H9 (cell line): Measurements from ENCODE around the gene TCF15. TPM values are rescaled to one million over a fixed set of nuclear protein-coding genes. Genes with fewer than 3 reads are reported as not detected.

Experiments used
- DNase-seq: peaks from one replicate; pipeline ENCODE4 v3.0.0-alpha.2; 2017
- H2AFZ ChIP-seq: one replicate; pipeline ENCODE4 v1.6.1; 2013; ENCODE audit warnings: mild to moderate bottlenecking, low read length, control low read depth, moderate library complexity
- H2AK5ac ChIP-seq: 2 replicates; pipeline ENCODE4 v1.6.1; 2013; ENCODE audit warnings: low read length, control low read depth, mixed read lengths; ENCODE audit not compliant: insufficient read length
- H2BK120ac ChIP-seq: one replicate; pipeline ENCODE4 v1.6.1; 2013; ENCODE audit warnings: low read depth, mild to moderate bottlenecking, low read length, control low read depth, inconsistent platforms; ENCODE audit not compliant: poor library complexity, severe bottlenecking
- H2BK12ac ChIP-seq: 2 replicates; pipeline ENCODE4 v1.6.1; 2013; ENCODE audit warnings: low read length, control low read depth, mixed read lengths, low read depth; ENCODE audit not compliant: insufficient read length
- H2BK15ac ChIP-seq: 2 replicates; pipeline ENCODE4 v1.6.1; 2013; ENCODE audit warnings: low read depth, low read length, control low read depth
- H2BK20ac ChIP-seq: one replicate; pipeline ENCODE4 v1.6.1; 2013; ENCODE audit warnings: low read depth, mild to moderate bottlenecking, low read length, control low read depth, inconsistent platforms; ENCODE audit not compliant: poor library complexity, severe bottlenecking
- H2BK5ac ChIP-seq: 2 replicates; pipeline ENCODE4 v1.6.1; 2013; ENCODE audit warnings: low read length, control low read depth, mixed read lengths; ENCODE audit not compliant: insufficient read length
- H3K14ac ChIP-seq: 2 replicates; pipeline ENCODE4 v1.6.1; 2013; ENCODE audit warnings: low read length, control low read depth; ENCODE audit not compliant: insufficient read depth
- H3K18ac ChIP-seq: 2 replicates; pipeline ENCODE4 v1.6.1; 2013; ENCODE audit warnings: low read depth, mild to moderate bottlenecking, mixed read lengths, low read length, control low read depth; ENCODE audit not compliant: insufficient read length
- H3K23ac ChIP-seq: 2 replicates; pipeline ENCODE4 v1.6.1; 2013; ENCODE audit warnings: low read length, control low read depth, mixed read lengths, low read depth; ENCODE audit not compliant: insufficient read length
- H3K23me2 ChIP-seq: 2 replicates; pipeline ENCODE4 v1.6.1; 2013; ENCODE audit warnings: low read depth, mild to moderate bottlenecking, mixed read lengths, low read length, control low read depth; ENCODE audit not compliant: insufficient read length, poor library complexity, severe bottlenecking
- H3K27ac ChIP-seq: 2 replicates; pipeline ENCODE4 v1.5.1; 2013; ENCODE audit warnings: low read length, control low read depth, mixed read lengths, low read depth; ENCODE audit not compliant: insufficient read length
- H3K27me3 ChIP-seq: 2 replicates; pipeline ENCODE4 v1.6.1; 2013; ENCODE audit warnings: low read length, control low read depth, inconsistent platforms; ENCODE audit not compliant: insufficient read depth
- H3K4ac ChIP-seq: 2 replicates; pipeline ENCODE4 v1.6.1; 2013; ENCODE audit warnings: low read depth, mild to moderate bottlenecking, control low read depth, inconsistent platforms, low read length, moderate library complexity
- H3K4me1 ChIP-seq: 2 replicates; pipeline ENCODE4 v1.6.1; 2013; ENCODE audit warnings: low read length, control low read depth, inconsistent platforms; ENCODE audit not compliant: insufficient read depth
- H3K4me2 ChIP-seq: 2 replicates; pipeline ENCODE4 v1.6.1; 2013; ENCODE audit warnings: low read length, control low read depth, mixed read lengths; ENCODE audit not compliant: insufficient read length, insufficient read depth
- H3K56ac ChIP-seq: 2 replicates; pipeline ENCODE4 v1.6.1; 2013; ENCODE audit warnings: low read depth, mild to moderate bottlenecking, mixed read lengths, low read length, control low read depth; ENCODE audit not compliant: insufficient read length
- H3K79me1 ChIP-seq: 2 replicates; pipeline ENCODE4 v1.6.1; 2013; ENCODE audit warnings: low read depth, mild to moderate bottlenecking, moderate library complexity, low read length, control low read depth, inconsistent platforms; ENCODE audit not compliant: insufficient read depth, poor library complexity, severe bottlenecking
- H3K79me2 ChIP-seq: 2 replicates; pipeline ENCODE4 v1.6.1; 2013; ENCODE audit warnings: low read length, control low read depth, inconsistent platforms; ENCODE audit not compliant: insufficient read depth
- H3K9ac ChIP-seq: 2 replicates; pipeline ENCODE4 v1.6.1; 2013; ENCODE audit warnings: low read length, control low read depth, mixed read lengths; ENCODE audit not compliant: insufficient read length; ENCODE audit errors: extremely low read depth
- H3K9me3 ChIP-seq: one replicate; pipeline ENCODE4 v1.6.1; 2013; ENCODE audit warnings: low read depth, low read length, inconsistent platforms; ENCODE audit not compliant: control insufficient read depth
- H3T11ph ChIP-seq: one replicate; pipeline ENCODE4 v1.6.1; 2013; ENCODE audit warnings: mild to moderate bottlenecking, low read length, control low read depth, inconsistent platforms
- H4K20me1 ChIP-seq: one replicate; pipeline ENCODE4 v1.6.1; 2013; ENCODE audit not compliant: control insufficient read depth, insufficient read length, insufficient read depth
- H4K5ac ChIP-seq: 2 replicates; pipeline ENCODE4 v1.6.1; 2013; ENCODE audit warnings: low read depth, mild to moderate bottlenecking, mixed read lengths, low read length, control low read depth; ENCODE audit not compliant: insufficient read length
- H4K8ac ChIP-seq: replicated peaks from 2 replicates; pipeline ENCODE4 v1.6.1; 2013; ENCODE audit warnings: low read length, control low read depth, mixed read lengths, low read depth; ENCODE audit not compliant: insufficient read length
- H4K91ac ChIP-seq: 2 replicates; pipeline ENCODE4 v1.6.1; 2013; ENCODE audit warnings: low read depth, mild to moderate bottlenecking, moderate library complexity, mixed read lengths, low read length, control low read depth; ENCODE audit not compliant: insufficient read length
- H3K27ac Mint-ChIP-seq, 3 experiments: 2 replicates in 2 of 3; 3 replicates in 1 of 3; pipeline ENCODE4 v1.8.0; 2020 to 2021; ENCODE audit warnings: mixed read lengths in 3 of 3, mild to moderate bottlenecking in 1 of 3, moderate library complexity in 1 of 3
- H3K27me3 Mint-ChIP-seq: 2 replicates; pipeline ENCODE4 v1.8.0; 2021; ENCODE audit warnings: low read depth, mild to moderate bottlenecking, moderate library complexity, mixed read lengths
- H3K36me3 Mint-ChIP-seq, 3 experiments: 2 replicates in 2 of 3; 3 replicates in 1 of 3; pipeline ENCODE4 v1.8.0; 2020 to 2021; ENCODE audit warnings: low read depth in 3 of 3, mixed read lengths in 3 of 3; ENCODE audit not compliant: insufficient read depth in 1 of 3
- H3K4me1 Mint-ChIP-seq, 2 experiments: 2 replicates each; pipeline ENCODE4 v1.8.0; 2020; ENCODE audit warnings: mixed read lengths in 2 of 2
- H3K4me3 Mint-ChIP-seq, 2 experiments: 2 replicates in 1 of 2; 3 replicates in 1 of 2; pipeline ENCODE4 v1.8.0; 2020 to 2021; ENCODE audit warnings: mild to moderate bottlenecking in 2 of 2, mixed read lengths in 2 of 2, moderate library complexity in 1 of 2
- H3K9me3 Mint-ChIP-seq, 2 experiments: 2 replicates in 1 of 2; 3 replicates in 1 of 2; pipeline ENCODE4 v1.8.0; 2020; ENCODE audit warnings: mild to moderate bottlenecking in 2 of 2, mixed read lengths in 2 of 2, moderate library complexity in 1 of 2
- WGBS: extraction: QIAGEN DNeasy Blood & Tissue Kit; methylation state at CpG from one replicate; pipeline ENCODE4 v1.1.7; 2013; ENCODE audit warnings: missing lambda C conversion rate, low lambda C conversion rate, mixed read lengths; ENCODE audit not compliant: insufficient read length; ENCODE audit errors: extremely low coverage; 5-methylcytosine and 5-hydroxymethylcytosine counted together
- long read RNA-seq: library from polyadenylated mRNA; unstranded; transcript quantifications from one replicate; pipeline ENCODE4 v2.0.0, GENCODE V29; 2020
- total RNA-seq: library from RNA; stranded (reverse); gene quantifications from 2 replicates; pipeline ENCODE4 v1.2.1, GENCODE V29; 2021
- TF ChIP-seq, protein P1 (sequence below): fragments of 200-600 bp; sonication (generic); conservative IDR thresholded peaks from 3 replicates; pipeline ENCODE4 v1.8.0; 2021; ENCODE audit warnings: antibody characterized with exemption, mild to moderate bottlenecking

Gene TCF15, protein sequence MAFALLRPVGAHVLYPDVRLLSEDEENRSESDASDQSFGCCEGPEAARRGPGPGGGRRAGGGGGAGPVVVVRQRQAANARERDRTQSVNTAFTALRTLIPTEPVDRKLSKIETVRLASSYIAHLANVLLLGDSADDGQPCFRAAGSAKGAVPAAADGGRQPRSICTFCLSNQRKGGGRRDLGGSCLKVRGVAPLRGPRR
- total RNA-seq = 2.0 and 2.7 TPM in 2 replicates
- long read RNA-seq = 0 reads

DNA sequence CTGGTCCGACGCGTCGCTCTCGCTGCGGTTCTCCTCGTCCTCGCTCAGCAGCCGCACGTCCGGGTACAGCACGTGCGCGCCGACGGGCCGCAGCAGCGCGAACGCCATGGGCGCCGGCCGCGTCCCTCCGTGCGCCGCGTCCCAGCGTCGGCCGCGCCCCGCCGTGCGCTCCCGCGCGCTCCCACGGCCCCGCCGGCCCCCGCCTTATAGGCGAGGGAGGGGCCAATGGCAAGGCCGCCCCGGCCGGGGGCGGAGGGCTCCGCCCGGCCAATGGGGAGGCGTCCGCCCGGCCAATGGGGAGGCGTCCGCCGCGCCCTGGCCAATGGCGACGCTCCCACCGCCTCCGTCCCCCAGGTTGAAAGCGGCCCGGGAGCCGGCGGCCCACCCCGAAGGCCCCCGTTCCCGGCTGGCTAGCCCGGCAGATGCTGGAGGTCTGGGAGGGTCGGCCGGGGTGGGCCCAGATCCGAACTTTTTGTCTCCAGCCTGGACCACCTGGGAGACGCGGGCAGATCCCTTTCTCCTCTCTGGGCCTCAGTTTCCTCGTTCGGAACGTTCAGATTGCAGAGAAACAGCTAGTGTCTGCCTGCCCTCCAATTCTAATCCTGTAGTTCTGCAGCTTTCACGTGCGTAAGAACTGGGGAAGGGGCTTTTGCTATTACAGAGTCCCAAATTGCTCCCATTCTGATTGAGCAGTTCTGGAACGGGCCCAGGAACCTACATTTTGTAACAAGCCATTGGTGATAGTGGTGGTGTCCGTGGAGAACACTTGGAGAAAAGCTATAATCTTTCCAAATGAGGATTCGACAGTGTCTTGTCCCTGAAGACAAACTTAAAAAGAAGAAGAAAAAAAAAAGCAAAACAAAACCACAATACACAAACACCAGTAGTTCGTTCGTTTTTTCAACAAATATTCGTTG is at the start of gene TCF15:
TSS of gene TCF15 (minus strand) at position 180 of the 917 bp plus-strand sequence. CDS start at position 108, 72 bp downstream.
- H4K91ac ChIP-seq = no peak within 1 kb of the TSS
- H3K23ac ChIP-seq = no peak within 1 kb of the TSS
- peak within 1 kb of the TSS; percentile 84 for H3K14ac ChIP-seq
- no peak within 1 kb of the TSS for H4K8ac ChIP-seq
- no peak within 1 kb of the TSS for H2BK12ac ChIP-seq
- no peaks in the 10 kb centered on the region for H3K79me2 ChIP-seq
- no peak within 1 kb of the TSS for H2BK20ac ChIP-seq
- no peak within 1 kb of the TSS for H2BK120ac ChIP-seq
- peak within 1 kb of the TSS; percentile 55 to 83 for H3K4me3 Mint-ChIP-seq
- H2BK15ac ChIP-seq = no peak within 1 kb of the TSS
- H3K79me1 ChIP-seq = no peaks in the 10 kb centered on the region
- TF ChIP-seq, protein P1, sequence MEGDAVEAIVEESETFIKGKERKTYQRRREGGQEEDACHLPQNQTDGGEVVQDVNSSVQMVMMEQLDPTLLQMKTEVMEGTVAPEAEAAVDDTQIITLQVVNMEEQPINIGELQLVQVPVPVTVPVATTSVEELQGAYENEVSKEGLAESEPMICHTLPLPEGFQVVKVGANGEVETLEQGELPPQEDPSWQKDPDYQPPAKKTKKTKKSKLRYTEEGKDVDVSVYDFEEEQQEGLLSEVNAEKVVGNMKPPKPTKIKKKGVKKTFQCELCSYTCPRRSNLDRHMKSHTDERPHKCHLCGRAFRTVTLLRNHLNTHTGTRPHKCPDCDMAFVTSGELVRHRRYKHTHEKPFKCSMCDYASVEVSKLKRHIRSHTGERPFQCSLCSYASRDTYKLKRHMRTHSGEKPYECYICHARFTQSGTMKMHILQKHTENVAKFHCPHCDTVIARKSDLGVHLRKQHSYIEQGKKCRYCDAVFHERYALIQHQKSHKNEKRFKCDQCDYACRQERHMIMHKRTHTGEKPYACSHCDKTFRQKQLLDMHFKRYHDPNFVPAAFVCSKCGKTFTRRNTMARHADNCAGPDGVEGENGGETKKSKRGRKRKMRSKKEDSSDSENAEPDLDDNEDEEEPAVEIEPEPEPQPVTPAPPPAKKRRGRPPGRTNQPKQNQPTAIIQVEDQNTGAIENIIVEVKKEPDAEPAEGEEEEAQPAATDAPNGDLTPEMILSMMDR = no peak
- no peak within 1 kb of the TSS for H3K27ac ChIP-seq
- H3K4me1 ChIP-seq = no peaks in the 10 kb centered on the region
- H3K27ac Mint-ChIP-seq = no peak within 1 kb of the TSS; a peak in 1 of 7 replicates
- DNase-seq = peak; percentile 72
- 0 out of 7 replicates have a peak, but pooled peaks cover 0 to 2% (median 0%) of the 10 kb centered on the region in 3 experiments for H3K36me3 Mint-ChIP-seq
- no peaks in the 10 kb centered on the region for H3K9me3 Mint-ChIP-seq
- H3K27me3 Mint-ChIP-seq = peaks cover 54% of the 10 kb centered on the region
- H3K9ac ChIP-seq = no peak within 1 kb of the TSS
- no peak within 1 kb of the TSS for H3T11ph ChIP-seq
- peaks cover 8% of the 10 kb centered on the region for H3K23me2 ChIP-seq
- no peaks in the 10 kb centered on the region for H3K9me3 ChIP-seq
- H3K4me2 ChIP-seq = peak within 1 kb of the TSS; percentile 71
- no peak within 1 kb of the TSS for H3K18ac ChIP-seq
- H2AFZ ChIP-seq = no peak within 1 kb of the TSS
- no peak within 1 kb of the TSS for H2BK5ac ChIP-seq
- peaks cover 7 to 35% of the 10 kb centered on the region in 2 experiments for H3K4me1 Mint-ChIP-seq
- H4K5ac ChIP-seq = no peak within 1 kb of the TSS
- H4K20me1 ChIP-seq = peaks cover 3% of the 10 kb centered on the region
- H3K56ac ChIP-seq = no peak within 1 kb of the TSS
- peaks cover 12% of the 10 kb centered on the region; the same call in 1 of the 2 replicates for H3K27me3 ChIP-seq
- WGBS = no CpG with 5 or more reads among the region's 84 CpGs
- no peak within 1 kb of the TSS for H3K4ac ChIP-seq
- no peak within 1 kb of the TSS for H2AK5ac ChIP-seq
